Effector CD8-positive, alpha-beta T cell (primary cell): ENCODE data around the gene VAMP3.
A peak's percentile ranks its signal among the peaks of the same experiment; 100 is the strongest.

Experiments used
- DNase-seq: peaks from one replicate; lab custom pipeline; 2025; lab: John Stamatoyannopoulos, UW

VAMP3 gene

DNA sequence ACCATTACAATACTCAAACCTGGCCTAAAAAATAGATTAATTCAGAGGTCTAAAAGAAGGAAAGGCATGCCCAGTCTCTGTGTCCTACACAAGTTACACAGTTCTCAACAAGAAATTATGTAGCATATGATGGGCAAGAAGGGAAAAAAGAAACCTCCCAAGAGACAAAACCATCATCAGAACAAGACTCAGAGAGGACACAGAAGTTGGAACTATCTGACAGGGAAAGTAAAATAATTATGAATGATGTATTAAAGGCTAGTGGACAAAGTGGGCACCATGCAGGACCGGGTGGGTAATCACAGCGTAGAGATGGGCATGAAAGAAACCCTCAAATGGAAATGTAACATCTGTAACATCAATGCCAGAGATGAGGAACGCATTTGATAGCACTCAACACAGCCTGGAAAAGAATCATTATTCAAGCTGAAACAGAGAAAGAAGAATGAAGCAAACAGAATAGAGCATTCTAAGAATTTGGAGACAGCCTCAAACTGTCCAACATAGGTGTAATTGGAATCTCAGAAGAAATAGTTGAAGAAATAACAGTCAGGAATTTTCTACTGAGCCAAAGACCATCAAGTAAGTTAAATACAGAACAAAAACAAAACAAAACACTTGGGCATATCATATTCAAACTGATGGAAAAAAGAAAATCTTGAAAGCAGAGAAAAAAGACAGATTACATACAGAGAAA lies 42.7 kb downstream of the VAMP3 start:
- DNase-seq = no peak

DNA sequence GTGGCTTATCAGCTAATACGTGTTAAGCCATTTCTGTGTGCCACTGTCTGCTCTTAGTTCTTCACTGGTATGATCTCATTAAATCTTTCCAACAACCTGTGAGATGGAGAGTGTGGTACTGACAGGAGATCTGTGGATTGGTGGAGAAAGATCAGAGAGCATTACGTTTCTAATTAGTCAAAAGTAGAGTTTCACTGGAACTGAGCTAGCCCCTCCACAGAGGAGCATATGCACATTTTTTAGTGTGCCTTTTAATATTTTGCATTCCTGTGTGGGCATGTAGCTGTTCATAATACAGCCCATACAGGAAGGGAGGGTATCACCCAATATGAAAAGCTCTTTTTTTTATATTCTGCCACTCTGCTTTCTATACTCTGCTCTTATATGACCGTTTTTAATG lies 50.2 kb downstream of the VAMP3 start:
- no peak for DNase-seq

DNA sequence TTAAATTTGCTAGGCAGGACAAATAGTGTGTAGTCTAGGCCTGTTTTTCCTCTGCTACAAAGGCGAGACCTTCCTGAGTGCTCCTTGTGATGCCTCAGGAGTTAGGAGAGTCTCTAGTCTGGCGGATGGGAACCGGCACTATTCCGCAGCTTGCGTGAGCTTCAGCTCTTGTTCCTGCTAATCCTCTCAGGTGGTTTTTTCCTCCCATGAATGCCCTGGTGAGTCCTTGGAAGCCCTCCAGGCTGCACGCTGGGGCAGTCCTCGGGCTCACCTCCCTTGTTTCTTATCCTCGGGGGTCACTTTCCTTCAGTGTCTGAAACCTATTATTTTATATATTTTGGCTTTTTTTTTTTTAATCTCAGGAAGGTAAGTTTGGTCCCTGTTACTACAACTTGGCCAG lies 53.6 kb downstream of the VAMP3 start:
- no peak for DNase-seq

DNA sequence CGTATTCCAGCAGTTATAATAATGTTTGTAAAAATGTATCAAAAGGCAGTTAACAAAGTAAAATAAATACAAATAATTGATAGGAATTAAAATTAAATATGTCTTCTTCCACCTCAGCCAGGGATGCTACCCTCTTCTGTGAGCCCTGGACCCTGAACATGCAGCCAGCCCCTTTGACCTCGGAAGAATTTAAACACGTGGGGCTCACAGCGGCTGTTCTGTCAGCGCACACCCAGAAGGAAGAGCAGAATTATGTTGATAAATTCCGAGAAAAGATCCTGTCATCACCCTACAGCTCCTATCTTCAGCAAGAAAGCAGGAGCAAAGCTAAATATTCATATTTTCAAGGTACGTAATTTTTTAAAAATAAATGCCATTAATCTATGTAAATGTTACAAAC lies 55.3 kb downstream of the VAMP3 start:
- DNase-seq = no peak

DNA sequence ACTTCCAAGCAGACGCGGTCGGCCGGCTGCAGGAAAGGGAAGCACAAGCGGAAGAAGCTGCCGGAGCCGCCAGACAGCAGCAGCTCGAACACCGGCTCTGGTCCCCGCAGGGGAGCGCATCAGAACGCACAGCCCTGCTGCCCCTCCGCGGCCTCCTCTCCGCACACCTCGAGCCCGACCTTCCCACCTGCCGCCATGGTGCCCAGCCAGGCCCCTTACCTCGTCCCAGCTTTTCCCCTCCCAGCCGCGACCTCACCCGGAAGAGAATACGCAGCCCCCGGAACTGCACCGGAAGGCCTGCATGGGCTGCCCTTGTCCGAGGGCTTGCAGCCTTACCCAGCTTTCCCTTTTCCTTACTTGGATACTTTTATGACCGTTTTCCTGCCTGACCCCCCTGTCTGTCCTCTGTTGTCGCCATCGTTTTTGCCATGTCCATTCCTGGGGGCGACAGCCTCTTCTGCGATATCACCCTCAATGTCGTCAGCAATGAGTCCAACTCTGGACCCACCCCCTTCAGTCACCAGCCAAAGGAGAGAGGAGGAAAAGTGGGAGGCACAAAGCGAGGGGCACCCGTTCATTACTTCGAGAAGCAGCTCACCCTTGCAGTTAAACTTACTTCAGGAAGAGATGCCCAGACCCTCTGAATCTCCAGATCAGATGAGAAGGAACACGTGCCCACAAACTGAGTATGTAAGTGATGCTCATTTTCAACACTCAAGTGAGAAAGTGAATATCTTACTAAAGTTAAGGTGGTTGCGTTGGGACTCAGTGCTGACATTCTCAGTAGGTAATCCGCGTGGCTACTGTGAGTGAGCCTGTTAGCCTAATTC lies 56.2 kb downstream of the VAMP3 start:
- DNase-seq = peak; percentile 11
